Inflammatory macrophage treated with lipopolysaccharide for 1 hour (primary cell): Measurements from ENCODE around the gene DRICH1.
A peak's percentile ranks its signal among the peaks of the same experiment; 100 is the strongest.
"Not testable (repeated sequence)": the region's sequence is repeated elsewhere in the genome, so short reads cannot be mapped to it uniquely, and the experiment has no call there.

Source experiments
- DNase-seq, 2 donors: peaks; one replicate each; pipeline ENCODE4 v3.0.0-alpha.2; 2020 to 2022

The DRICH1 gene

GRCh38 chr22:23597576-23598268 is 34.4 kb downstream of the DRICH1 start:
- DNase-seq, result not testable (repeated sequence)

- not testable (repeated sequence) for DNase-seq
These were observed 36.2 kb downstream of the DRICH1 start for GRCh38 chr22:23595904-23596303.

- no peak for DNase-seq
These were observed 40.3 kb downstream of the DRICH1 start for GRCh38 chr22:23591846-23592245.

- DNase-seq, result peak; percentile 53 to 62
These were observed 40.8 kb downstream of the DRICH1 start for GRCh38 chr22:23591201-23591791.

- no peak for DNase-seq
These were observed 48.3 kb downstream of the DRICH1 start for GRCh38 chr22:23583836-23584235.

GRCh38 chr22:23583153-23583552 is 49.0 kb downstream of the DRICH1 start:
- DNase-seq, result no peak

- DNase-seq, result no peak
These were observed 50.9 kb downstream of the DRICH1 start for GRCh38 chr22:23581260-23581650.

GRCh38 chr22:23580576-23581259 is 51.4 kb downstream of the DRICH1 start:
- DNase-seq, result no peak

GRCh38 chr22:23579870-23580575 is 52.1 kb downstream of the DRICH1 start, which contains the start of gene IGLL1:
IGLL1 (minus strand) TSS chr22:23580290; CDS start chr22:23580190, 100 bp downstream.
- DNase-seq, result no peak

- no peak for DNase-seq
These were observed 52.8 kb downstream of the DRICH1 start for GRCh38 chr22:23579280-23579679.

- no peak for DNase-seq
These were observed 53.8 kb downstream of the DRICH1 start for GRCh38 chr22:23578306-23578705.

- DNase-seq, result no peak
These were observed 55.4 kb downstream of the DRICH1 start for GRCh38 chr22:23576681-23577080.

GRCh38 chr22:23575601-23576000 is 56.5 kb downstream of the DRICH1 start:
- DNase-seq, result no peak

GRCh38 chr22:23574877-23575276 is 57.2 kb downstream of the DRICH1 start:
- no peak for DNase-seq

- no peak for DNase-seq
These were observed 57.7 kb downstream of the DRICH1 start for GRCh38 chr22:23574371-23574811.

- DNase-seq, result not testable (repeated sequence)
These were observed 58.4 kb downstream of the DRICH1 start for GRCh38 chr22:23573701-23574235.

GRCh38 chr22:23573106-23573505 is 59.0 kb downstream of the DRICH1 start:
- not testable (repeated sequence) for DNase-seq

- no peak for DNase-seq
These were observed 60.6 kb downstream of the DRICH1 start for GRCh38 chr22:23571486-23571885.

- DNase-seq, result no peak
These were observed 61.4 kb downstream of the DRICH1 start for GRCh38 chr22:23570681-23571080.

- no peak for DNase-seq
These were observed 62.4 kb downstream of the DRICH1 start for GRCh38 chr22:23569716-23570115.

GRCh38 chr22:23569291-23569690 is 62.8 kb downstream of the DRICH1 start:
- no peak for DNase-seq

- no peak for DNase-seq
These were observed 65.2 kb downstream of the DRICH1 start for GRCh38 chr22:23566705-23567475.
